Stimulated activated CD8-positive, alpha-beta memory T cell treated with anti-CD3 and anti-CD28 coated beads, Interleukin-4, amount 100 ng/mL, for 4 hours (primary cell): ENCODE measurements around the gene RPS28.
"Not testable (repeated sequence)": the region's sequence is repeated elsewhere in the genome, so short reads cannot be mapped to it uniquely, and the experiment has no call there.

Source experiments
- DNase-seq, 2 donors: peaks; one replicate each; pipeline ENCODE4 v3.0.0-alpha.2; 2020; ENCODE audit warnings: low read depth in 2 of 2, low spot score in 1 of 2

The RPS28 gene

GRCh38 chr19:8321067-8321985 is at the start of gene RPS28, which contains the start of gene NDUFA7:
TSS of gene RPS28 (plus strand) at chr19:8321496. CDS start at chr19:8321531, 35 bp downstream.
TSS of gene NDUFA7 (minus strand) at chr19:8321375. CDS start at chr19:8321358, 17 bp downstream.
- DNase-seq = peak; percentile 95 to 97

GRCh38 chr19:8276508-8276907 is 44.8 kb upstream of the RPS28 start:
- DNase-seq = not testable (repeated sequence)

GRCh38 chr19:8291337-8291736 is 30.0 kb upstream of the RPS28 start:
- not testable (repeated sequence) for DNase-seq

GRCh38 chr19:8302357-8302691 is 19.0 kb upstream of the RPS28 start:
- no peak for DNase-seq

- no peak for DNase-seq
Observed at GRCh38 chr19:8302734-8303133, 18.6 kb upstream of the RPS28 start.

GRCh38 chr19:8304841-8305621 is 16.3 kb upstream of the RPS28 start:
- DNase-seq = no peak

- no peak for DNase-seq
Observed at GRCh38 chr19:8305798-8306197, 15.5 kb upstream of the RPS28 start.

GRCh38 chr19:8306235-8307054 is 14.9 kb upstream of the RPS28 start:
- DNase-seq = no peak

DNA sequence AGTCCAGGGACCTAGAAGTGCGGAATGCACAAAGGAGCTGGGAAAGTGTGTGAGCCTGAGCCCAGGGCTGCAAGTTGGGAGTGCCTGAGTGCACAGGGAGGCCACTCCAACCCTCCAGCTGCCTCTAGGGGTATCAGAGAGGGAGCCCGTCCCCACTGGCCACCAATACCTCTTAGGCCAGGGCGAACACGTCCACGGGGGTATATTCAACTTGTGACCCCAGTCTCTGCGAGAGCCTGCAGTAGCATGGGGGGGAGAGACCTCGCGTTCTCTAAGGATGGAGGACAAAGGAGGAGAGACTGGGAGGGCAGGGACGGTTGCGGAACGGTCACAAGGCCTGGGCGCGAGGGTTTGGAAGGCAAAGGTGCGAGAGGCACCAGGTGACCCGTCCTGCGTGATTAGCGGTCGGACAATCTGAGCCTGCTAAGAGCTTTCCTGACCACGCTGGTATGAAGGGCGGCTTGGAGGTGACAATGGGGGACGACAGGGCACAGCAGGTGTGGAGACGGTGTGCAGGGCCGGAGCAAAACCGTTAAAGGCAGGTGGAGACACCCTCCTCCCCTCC is 13.8 kb upstream of the RPS28 start:
- DNase-seq = no peak

DNA sequence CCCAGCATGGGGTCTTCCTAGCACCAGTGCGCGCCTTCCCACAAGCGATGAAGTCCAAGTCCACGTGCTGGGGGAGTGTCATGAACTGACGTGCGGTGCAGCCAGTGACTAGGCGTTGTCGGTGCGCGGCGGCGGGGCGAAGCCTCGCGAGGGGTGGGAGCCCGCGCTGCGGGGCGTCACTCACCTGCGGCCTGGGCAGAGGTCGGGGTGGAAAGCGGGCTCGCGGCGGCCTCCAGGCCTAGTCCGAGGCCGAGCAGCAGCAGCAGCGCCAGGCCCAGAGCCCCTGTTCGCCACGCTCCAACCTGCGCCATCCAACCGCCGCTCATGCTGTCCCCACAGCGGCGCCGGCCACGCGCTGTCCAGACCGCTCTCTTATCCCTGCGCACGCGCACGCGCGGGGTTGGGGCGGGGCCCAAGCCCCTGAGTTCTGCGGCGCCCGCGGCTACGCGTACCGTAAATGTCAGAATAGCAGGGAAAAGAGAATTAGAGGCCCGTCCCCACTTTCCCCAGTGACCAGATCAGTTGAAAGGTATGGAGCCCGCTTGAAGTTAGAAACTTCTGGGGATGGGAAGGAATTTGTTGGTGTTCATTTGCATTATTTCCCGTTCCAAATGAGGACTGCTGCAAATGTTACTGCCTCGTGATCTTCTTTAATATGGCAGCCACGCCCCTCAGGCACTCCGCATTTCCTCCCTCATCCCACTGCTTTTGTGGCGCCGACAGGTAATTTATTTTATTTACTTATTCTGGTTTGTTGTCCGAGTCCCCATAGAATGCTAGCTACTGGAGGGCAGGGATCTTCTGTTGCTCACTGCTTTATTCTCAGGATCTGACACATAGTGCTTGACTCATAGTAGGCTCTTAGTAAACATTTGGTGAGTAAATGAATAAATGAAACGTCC is 13.1 kb upstream of the RPS28 start, which contains the start of gene CD320:
Gene CD320, minus strand, starts transcription at position 394 of the 902 bp plus-strand sequence. Its CDS starts 68 bp downstream, at position 326.
- DNase-seq = peak; percentile 68 to 74

- DNase-seq = no peak
Observed at GRCh38 chr19:8308891-8309291, 12.4 kb upstream of the RPS28 start.

DNA sequence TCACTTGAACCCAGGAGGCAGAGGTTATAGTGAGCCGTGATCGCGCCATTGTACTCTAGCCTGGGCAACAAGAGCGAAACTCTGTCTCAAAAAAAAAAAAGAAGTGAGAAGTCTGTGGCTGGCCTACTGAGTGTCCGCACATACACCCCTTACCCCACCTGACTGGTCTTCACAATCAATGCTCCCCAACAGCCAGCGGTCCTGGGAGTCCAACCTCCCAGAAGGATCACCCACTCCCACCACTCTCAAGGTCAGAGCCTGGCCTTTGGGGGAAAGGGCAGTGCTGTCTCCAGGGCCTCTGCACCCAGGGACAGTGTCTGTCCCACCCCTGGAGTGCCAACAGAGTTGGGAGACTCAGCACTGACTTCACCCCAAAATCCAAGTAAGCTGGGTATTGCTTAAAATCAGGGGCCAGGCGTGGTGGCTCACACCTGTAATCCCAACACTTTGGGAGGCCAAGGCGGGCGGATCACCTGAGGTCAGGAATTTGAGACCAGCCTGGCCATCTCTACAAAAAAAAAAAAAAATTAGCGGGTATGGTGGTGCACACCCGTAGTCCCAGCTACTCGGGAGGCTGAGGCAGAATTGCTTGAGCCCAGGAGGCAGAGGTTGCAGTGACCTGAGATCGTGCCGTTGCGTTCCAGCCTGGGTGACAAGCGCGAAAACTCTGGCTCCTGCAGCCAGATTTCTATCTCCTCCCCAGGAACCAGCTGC is 10.8 kb upstream of the RPS28 start:
- DNase-seq = no peak

GRCh38 chr19:8311461-8312260 is 9.6 kb upstream of the RPS28 start:
- DNase-seq = no peak

- not testable (repeated sequence) for DNase-seq
Observed at GRCh38 chr19:8314981-8315640, 6.2 kb upstream of the RPS28 start.

DNA sequence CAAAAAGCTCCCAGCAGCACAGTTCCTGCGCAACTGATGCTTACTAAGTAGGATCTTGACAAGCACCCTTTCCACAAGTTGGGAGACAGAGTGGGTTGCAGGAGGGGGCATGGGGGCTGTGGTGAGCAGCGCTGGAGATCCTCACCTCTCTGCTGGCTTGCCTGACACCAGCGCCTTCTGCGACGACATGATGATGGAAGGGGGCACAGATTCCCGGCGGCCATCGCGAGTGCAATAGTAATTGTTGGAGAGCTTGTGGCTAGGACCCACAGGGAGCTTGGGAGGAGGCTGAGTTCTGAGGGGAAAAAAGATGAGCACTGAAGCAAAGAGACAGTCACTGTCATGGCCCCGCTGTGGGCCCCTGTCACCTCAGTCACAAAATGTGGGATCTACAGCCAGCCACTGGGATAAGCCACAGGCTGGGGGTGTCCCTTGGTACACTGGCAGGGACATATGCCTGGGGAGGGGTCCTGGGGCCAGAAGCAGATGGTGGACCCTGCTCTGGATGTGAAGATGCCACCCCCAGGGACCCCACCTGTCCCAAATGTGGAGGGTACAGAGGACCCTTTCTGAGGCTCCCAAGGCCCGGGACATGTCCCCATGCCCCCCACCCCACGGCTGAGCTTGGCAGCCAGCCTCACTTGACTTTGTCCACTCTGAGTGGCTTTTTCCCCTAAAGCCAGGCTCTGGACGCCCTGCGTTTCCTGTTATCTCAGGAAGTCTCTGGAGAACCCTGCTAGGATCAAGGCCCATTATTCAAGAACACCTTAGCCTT is 4.8 kb upstream of the RPS28 start:
- no peak for DNase-seq

DNA sequence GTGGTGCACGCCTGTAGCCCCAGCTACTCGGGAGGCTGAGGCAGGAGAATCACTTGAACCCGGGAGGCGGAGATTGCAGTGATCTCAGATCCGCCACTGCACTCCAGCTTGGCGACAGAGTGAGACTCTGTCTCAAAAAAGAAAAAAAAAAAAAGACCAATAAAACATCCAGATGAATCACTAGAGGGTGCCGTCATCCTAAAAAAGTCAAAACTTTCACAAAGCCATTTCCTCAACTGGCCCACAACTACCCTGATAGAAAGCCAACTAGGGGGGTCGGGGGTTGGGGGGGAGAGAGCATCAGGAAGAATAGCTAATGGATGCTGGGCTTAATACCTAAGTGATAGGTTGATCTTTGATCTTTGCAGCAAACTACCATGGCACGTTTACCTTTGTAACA is 2.5 kb upstream of the RPS28 start:
- not testable (repeated sequence) for DNase-seq
